ENCODE data around the gene CRYBB3.
"Not testable (repeated sequence)": the region's sequence is repeated elsewhere in the genome, so short reads cannot be mapped to it uniquely, and the experiment has no call there.

CRYBB3 gene

GRCh38 chr22:25206998-25207397 is 7.3 kb downstream of the CRYBB3 start:
- no peak for DNase-seq (ENCODE audit: low read depth)

DNA sequence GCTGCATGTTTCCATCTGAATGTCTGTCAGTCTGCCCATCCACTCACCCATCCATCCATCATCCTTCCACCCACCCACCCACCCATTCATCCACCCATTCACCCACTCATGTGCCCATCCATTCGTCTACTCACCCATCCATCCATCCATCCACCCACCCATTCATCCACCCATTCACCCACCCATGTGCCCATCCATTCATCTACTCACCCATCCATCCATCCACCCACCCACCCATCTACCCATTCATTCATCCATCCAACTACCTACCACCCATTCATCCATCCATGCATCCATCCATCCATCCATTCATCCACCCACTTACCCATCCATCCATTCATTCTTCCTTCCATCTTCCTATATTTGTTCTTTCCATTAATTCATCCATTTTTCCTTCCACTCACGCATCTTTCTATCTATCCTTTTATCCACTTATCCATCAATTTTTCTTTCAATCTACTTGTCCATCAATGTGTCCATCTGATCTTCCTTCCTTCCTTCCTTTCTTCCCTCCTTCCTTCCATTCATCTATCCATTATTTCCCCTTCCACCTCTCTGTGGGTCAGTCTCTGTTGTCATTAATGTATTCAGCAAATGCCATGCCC is 8.0 kb downstream of the CRYBB3 start:
- no peak for DNase-seq (ENCODE audit: low read depth)

DNA sequence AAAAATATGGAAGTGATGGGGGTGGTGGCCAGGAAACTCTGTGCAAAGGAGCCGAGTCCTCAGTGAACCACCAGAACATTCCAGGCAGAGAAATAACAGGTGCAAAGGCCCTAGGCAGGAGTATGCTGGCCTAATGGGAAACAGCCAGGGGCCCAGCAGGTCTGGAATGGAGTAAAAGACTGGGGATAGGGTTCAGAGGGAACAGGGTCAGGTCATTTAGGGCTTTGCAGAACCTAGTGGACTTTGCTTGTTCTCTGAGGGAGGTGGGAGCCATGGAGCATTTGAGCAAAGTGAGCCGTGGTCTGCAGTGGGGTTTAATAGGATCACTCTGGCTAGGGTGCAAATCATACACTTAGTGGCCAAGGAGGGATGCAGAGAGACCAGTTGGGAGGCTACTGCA is 8.7 kb downstream of the CRYBB3 start:
- no peak for DNase-seq (ENCODE audit: low read depth)

DNA sequence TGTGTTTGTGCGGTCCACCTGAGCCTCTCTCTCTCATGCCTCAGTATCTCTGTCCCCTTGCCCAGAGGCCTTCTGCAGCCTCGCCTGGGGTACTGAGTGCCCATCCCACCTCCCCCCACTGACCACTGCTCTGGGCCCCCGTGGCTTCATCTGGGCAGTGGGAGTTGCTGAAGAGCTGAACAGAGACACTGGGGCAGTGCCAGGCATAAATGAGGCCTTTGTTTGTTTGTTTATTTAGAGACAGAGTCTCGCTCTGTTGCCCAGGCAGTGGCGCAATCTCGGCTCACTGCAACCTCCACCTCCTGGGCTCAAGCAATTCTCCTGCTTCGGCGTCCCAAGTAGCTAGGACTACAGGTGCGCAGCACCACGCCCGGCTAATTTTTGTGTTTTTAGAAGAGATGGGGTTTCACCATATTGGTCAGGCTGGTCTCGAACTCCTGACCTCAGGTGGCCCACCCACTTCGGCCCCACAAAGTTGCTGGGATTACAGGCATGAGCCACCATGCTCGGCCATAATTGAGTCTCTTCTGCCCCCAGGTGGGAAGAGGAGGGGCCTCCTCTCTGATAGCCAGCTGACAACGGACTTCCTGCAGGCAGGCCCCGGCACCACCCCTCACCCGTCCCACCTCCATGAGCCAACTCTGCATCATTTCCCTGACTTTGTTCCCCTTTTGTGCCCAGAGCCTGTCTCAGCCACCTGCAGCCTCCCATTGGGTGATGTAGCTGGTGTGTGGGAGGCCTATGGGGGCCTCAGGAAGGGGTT is 9.3 kb downstream of the CRYBB3 start:
- DNase-seq (ENCODE audit: low read depth): no peak

DNA sequence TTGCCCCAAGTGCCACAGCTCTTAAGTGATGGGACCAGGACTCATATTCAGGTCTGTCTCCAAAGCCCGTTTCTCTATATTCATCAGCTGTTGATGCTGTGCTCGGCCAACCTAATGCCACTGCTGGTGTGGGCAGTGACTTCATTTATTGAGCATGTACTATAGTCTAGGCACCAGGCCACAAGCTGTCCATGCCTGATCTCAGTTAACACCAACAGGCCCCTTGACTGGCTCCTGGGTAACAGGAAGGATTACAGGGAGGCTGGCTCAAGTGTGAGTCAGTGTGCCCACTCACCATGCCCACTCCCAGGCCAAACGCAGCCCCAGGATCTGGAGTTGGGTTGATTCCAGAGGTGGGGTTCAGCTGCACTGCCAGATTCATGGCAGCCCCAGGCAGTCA is 11.1 kb downstream of the CRYBB3 start:
- no peak for DNase-seq (ENCODE audit: low read depth)

- no peak for DNase-seq (ENCODE audit: low read depth)
These were observed 12.7 kb downstream of the CRYBB3 start for GRCh38 chr22:25212337-25212736.

DNA sequence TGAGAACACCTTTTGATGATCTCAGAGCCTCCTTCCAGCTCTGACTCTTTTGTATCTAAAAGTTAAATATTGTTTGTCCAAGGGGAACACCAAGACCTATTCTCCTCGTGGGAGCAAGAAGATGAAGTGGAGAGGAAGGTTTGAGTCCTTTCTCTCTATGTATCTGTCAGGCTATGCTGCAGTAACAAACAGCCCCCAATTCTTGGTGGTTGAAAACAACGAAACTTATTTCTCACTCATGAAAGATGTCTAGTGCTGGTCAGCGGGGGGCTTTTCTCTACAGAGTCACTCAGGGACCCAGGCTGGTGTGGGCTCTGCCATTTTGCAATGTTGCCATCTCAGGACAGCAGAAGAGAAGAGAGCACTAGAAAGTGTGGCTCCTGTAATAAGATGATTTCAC is 13.6 kb downstream of the CRYBB3 start:
- DNase-seq (ENCODE audit: low read depth): no peak

DNA sequence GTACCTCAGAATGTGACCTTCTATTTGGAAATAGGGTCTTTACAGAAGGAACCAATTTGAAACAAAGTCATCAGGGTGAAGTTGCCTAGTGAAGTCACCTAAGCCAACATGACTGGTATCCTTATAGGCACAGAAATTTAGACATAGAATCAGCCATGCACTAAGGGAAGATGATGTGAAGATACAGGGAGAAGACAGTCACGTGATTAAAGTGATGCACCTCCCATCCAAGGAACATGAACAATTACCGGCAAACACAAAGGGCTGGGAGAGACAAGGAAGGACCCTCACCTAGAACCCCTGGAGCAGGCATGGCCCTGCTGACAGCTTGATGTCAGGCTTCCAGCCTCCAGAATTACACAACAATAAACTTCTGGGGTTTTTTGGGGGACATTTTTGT is 16.6 kb downstream of the CRYBB3 start:
- no peak for DNase-seq (ENCODE audit: low read depth)

GRCh38 chr22:25219211-25219689 is 19.6 kb downstream of the CRYBB3 start, which contains the start of gene CRYBB2:
TSS of gene CRYBB2 (plus strand) at chr22:25219639. CDS start at chr22:25221430, 1,791 bp downstream.
- DNase-seq (ENCODE audit: low read depth): no peak

- no peak for DNase-seq (ENCODE audit: low read depth)
These were observed 20.3 kb downstream of the CRYBB3 start for GRCh38 chr22:25219948-25220442.

DNA sequence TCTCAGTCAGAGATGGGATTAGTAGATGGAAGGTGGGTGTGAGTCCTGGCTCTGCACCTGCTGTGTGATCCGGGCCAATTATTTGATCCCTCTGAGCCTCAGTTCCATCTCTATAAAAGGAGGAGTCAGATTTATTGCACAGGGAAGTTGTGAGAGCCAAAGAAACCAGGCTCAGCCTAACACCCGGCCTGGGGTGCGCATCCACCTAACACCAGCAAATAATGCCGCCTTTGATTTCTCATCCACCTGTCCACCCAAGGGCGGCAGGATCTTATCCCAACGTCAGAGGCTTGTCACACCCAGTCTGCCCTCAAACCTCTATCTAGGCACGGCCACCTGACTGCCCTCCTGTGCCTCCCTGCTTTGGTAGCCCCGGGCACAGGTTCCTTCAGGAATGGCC is 22.1 kb downstream of the CRYBB3 start:
- DNase-seq (ENCODE audit: low read depth): no peak

GRCh38 chr22:25223269-25223850 is 23.7 kb downstream of the CRYBB3 start:
- DNase-seq (ENCODE audit: low read depth): no peak

GRCh38 chr22:25228822-25229221 is 29.2 kb downstream of the CRYBB3 start:
- DNase-seq (ENCODE audit: low read depth): no peak

- not testable (repeated sequence) for DNase-seq (ENCODE audit: low read depth)
These were observed 31.1 kb downstream of the CRYBB3 start for GRCh38 chr22:25230760-25231159.

GRCh38 chr22:25232301-25232700 is 32.6 kb downstream of the CRYBB3 start:
- DNase-seq (ENCODE audit: low read depth): peak; percentile 0

GRCh38 chr22:25233706-25234105 is 34.0 kb downstream of the CRYBB3 start:
- DNase-seq (ENCODE audit: low read depth): not testable (repeated sequence)

GRCh38 chr22:25235547-25236290 is 36.1 kb downstream of the CRYBB3 start:
- DNase-seq (ENCODE audit: low read depth): peak; percentile 37

DNA sequence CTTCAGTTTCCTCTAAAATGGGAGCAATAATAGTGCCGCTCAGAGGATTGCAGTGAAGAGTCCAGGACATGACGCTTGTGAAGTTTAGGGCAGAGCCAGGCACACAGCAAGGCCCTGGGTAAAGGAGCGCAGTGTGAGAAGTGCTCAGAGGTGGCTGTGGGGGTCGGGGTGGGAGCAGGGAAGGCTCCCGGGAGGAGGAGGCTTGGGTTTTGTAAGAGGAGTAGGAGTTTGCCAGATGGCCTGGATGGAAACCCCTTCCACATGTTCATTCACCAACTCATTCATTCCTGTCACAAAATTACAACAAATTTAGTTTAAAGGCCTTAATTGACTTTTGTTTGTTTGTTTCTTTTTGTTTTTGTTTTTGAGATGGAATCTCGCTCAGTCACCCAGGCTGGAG is 36.8 kb downstream of the CRYBB3 start:
- no peak for DNase-seq (ENCODE audit: low read depth)

- DNase-seq (ENCODE audit: low read depth): no peak
These were observed 37.8 kb downstream of the CRYBB3 start for GRCh38 chr22:25237503-25237902.

DNA sequence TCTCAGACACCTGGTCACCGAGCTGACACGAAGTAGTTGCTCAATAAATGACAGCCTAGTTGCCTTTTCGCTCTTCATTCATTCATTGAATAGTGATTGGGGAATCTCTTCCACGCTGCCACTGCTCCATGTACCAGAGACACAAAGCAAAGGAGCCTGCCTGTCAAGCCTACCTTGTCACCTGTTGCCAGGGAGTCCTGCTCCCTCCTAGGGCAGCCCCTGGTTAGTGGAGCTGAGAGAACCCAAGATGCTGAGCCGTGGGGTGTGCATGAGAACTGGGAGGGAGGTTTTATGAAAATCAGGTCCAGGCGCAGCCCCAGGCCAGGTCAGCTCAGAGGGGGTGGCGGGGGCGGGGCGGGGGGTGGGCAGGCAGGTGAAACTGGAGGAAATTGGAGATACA is 38.4 kb downstream of the CRYBB3 start:
- not testable (repeated sequence) for DNase-seq (ENCODE audit: low read depth)

- DNase-seq (ENCODE audit: low read depth): not testable (repeated sequence)
These were observed 55.5 kb downstream of the CRYBB3 start for GRCh38 chr22:25255169-25255568.

Measured in GM04504 (cell line).